OCI-LY7 (cell line): ENCODE measurements around the gene LUC7L2.

ENCODE experiments used
- EZH2phosphoT487 ChIP-seq: fragments of 200-600 bp; sonication (generic); IDR thresholded peaks from 2 replicates; pipeline ENCODE4 v1.6.1; 2018; ENCODE audit warnings: low read depth, borderline replicate concordance, mild to moderate bottlenecking, mixed run types, antibody characterized with exemption, low read length, moderate library complexity, mixed read lengths
- TF ChIP-seq, protein P1 (sequence below): fragments of 200-600 bp; sonication (generic); conservative IDR thresholded peaks from 2 replicates; pipeline ENCODE4 v1.5.1; 2014; ENCODE audit warnings: mild to moderate bottlenecking, antibody characterized with exemption, low read length, moderate library complexity, mixed read lengths

DNA sequence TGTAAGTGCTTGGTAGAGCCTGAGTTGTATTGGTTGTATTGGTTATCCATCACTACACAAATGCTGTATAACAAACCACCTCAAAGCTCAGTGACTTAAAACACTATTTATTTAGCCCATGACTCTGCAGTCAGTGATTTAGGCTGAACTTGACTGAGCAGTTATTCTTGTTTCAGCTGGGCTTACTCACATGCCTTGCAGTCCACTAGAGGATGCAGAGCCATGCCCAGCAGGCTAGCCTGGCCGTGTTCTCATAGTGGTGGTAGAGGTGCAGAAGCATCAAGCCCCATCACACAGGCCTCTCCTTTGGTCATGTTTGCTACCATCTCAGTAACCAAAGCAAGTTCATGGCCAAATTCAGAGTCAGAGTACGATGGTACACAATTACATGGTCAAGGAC is 43.9 kb downstream of the LUC7L2 start:
- TF ChIP-seq, protein P1, sequence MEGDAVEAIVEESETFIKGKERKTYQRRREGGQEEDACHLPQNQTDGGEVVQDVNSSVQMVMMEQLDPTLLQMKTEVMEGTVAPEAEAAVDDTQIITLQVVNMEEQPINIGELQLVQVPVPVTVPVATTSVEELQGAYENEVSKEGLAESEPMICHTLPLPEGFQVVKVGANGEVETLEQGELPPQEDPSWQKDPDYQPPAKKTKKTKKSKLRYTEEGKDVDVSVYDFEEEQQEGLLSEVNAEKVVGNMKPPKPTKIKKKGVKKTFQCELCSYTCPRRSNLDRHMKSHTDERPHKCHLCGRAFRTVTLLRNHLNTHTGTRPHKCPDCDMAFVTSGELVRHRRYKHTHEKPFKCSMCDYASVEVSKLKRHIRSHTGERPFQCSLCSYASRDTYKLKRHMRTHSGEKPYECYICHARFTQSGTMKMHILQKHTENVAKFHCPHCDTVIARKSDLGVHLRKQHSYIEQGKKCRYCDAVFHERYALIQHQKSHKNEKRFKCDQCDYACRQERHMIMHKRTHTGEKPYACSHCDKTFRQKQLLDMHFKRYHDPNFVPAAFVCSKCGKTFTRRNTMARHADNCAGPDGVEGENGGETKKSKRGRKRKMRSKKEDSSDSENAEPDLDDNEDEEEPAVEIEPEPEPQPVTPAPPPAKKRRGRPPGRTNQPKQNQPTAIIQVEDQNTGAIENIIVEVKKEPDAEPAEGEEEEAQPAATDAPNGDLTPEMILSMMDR = no peak
- no peak for TF ChIP-seq EZH2phosphoT487
